Tibial nerve (tissue), 4 donors: Measurements from ENCODE around the gene ZNF613. TPM values are rescaled to one million over a fixed set of nuclear protein-coding genes. Genes with fewer than 3 reads are reported as not detected.
A peak's percentile ranks its signal among the peaks of the same experiment; 100 is the strongest.

Experiments used
- DNase-seq, 2 donors: peaks; one replicate each; pipeline ENCODE4 v3.0.0-alpha.2; 2019; ENCODE audit warnings: low spot score in 2 of 2
- H3K27ac ChIP-seq, 4 donors: fragments of 200-600 bp; sonication (generic) in 3 of 4; one replicate each; pipeline ENCODE4 v1.5.1; 2017 to 2019; ENCODE audit warnings: mild to moderate bottlenecking in 1 of 4
- H3K27me3 ChIP-seq, 2 donors: fragments of 200-600 bp; sonication (generic) in 1 of 2; one replicate each; pipeline versions ENCODE4 v1.5.1 to v1.6.0; 2017 to 2019
- H3K36me3 ChIP-seq, 3 donors: fragments of 200-600 bp; sonication (generic); one replicate each; pipeline ENCODE4 v1.5.1; 2018 to 2019
- H3K4me1 ChIP-seq, 4 donors: fragments of 200-600 bp; sonication (generic) in 3 of 4; one replicate each; pipeline ENCODE4 v1.5.1; 2017 to 2019
- H3K4me3 ChIP-seq, 4 donors: fragments of 200-600 bp; sonication (generic) in 3 of 4; one replicate each; pipeline ENCODE4 v1.5.1; 2017 to 2019; ENCODE audit warnings: mild to moderate bottlenecking in 1 of 4, moderate library complexity in 1 of 4
- H3K9me3 ChIP-seq, 4 donors: fragments of 200-600 bp; sonication (generic) in 3 of 4; one replicate each; pipeline ENCODE4 v1.5.1; 2017 to 2019
- CTCF ChIP-seq, 5 experiments: fragments of 200-600 bp in 3 of 5; fragments of 450-650 bp in 2 of 5; sonication (generic) in 3 of 5; IDR thresholded peaks; one replicate each; pipeline ENCODE4 v1.5.1; 2016 to 2019; ENCODE audit warnings: antibody characterized with exemption in 5 of 5, mild to moderate bottlenecking in 3 of 5, moderate library complexity in 2 of 5
- EP300 ChIP-seq, 2 donors: sonication (generic); formaldehyde crosslinking; IDR thresholded peaks; one replicate each; pipeline ENCODE4 v1.6.1; 2017; ENCODE audit warnings: antibody characterized with exemption in 2 of 2, mild to moderate bottlenecking in 1 of 2
- POLR2A ChIP-seq, 2 donors: fragments of 450-650 bp; IDR thresholded peaks; one replicate each; pipeline ENCODE4 v1.6.1; 2017; ENCODE audit warnings: antibody characterized with exemption in 2 of 2, mild to moderate bottlenecking in 2 of 2, moderate library complexity in 2 of 2
- WGBS, 2 donors: methylation state at CpG; one replicate each; pipeline ENCODE4 v1.1.5; 2018; 5-methylcytosine and 5-hydroxymethylcytosine counted together
- total RNA-seq, 4 donors: library from RNA; depleted of rRNA; stranded (reverse); fragments of >200 nt; gene quantifications; one replicate each; pipeline ENCODE4 v1.1.0, GENCODE V29; 2016

Gene ZNF613
- 1 to 10 TPM; 5.9 to 8.5 (median 7.5) TPM for total RNA-seq

- 0 to 1% methylated on average over 52 of the region's 52 CpGs for WGBS, 2 donors
- Histone ChIP-seq H3K9me3 (peaks cover 0 to 44% (median 6%) of the 10 kb centered on the region in 4 donors), H3K4me1 (peaks cover 0 to 15% (median 3%) of the 10 kb centered on the region in 4 donors), H3K27ac (peak within 1 kb of the TSS; percentile 74 to 86 (median 82)), H3K27me3 (no peaks in the 10 kb centered on the region), H3K36me3 (peaks cover 0 to 33% (median 17%) of the 10 kb centered on the region in 3 donors), H3K4me3 (peak within 1 kb of the TSS; percentile 45 to 88 (median 74))
- DNase-seq, result peak; percentile 48 to 83
- TF ChIP-seq EP300 (IDR thresholded peaks at IDR 0.05), result peak in 1 of 2 donors; percentile 74
- TF ChIP-seq CTCF (IDR thresholded peaks at IDR 0.05), result no peak
- TF ChIP-seq POLR2A (IDR thresholded peaks at IDR 0.05), result no peak
These were observed at the start of gene ZNF613 for GRCh38 chr19:51926784-51927741. ZNF613 (plus strand) TSS chr19:51927472; CDS start chr19:51936221, 8,749 bp downstream.

- WGBS, 2 donors, result 99 to 100% methylated on average over 3 of the region's 3 CpGs
- TF ChIP-seq EP300 (IDR thresholded peaks at IDR 0.05) (no peak), POLR2A (IDR thresholded peaks at IDR 0.05) (no peak), CTCF (IDR thresholded peaks at IDR 0.05) (no peak)
- H3K36me3 ChIP-seq, result peaks cover 0 to 79% (median 25%) of the 10 kb centered on the region in 3 donors
These were observed 44.8 kb upstream of the ZNF613 start for GRCh38 chr19:51882518-51882917.

GRCh38 chr19:51884713-51885112, 42.6 kb upstream of the ZNF613 start:
- TF ChIP-seq POLR2A (IDR thresholded peaks at IDR 0.05), result no peak
- TF ChIP-seq CTCF (IDR thresholded peaks at IDR 0.05), result no peak
- no peak for TF ChIP-seq EP300 (IDR thresholded peaks at IDR 0.05)
- H3K27ac ChIP-seq, result no peak overlapping the region
- WGBS, 2 donors, result 96 to 97% methylated on average over 2 of the region's 2 CpGs
- peaks cover 0 to 71% (median 5%) of the 10 kb centered on the region in 3 donors for H3K36me3 ChIP-seq
- H3K27me3 ChIP-seq, result no peaks in the 10 kb centered on the region
- peaks cover 0 to 75% (median 20%) of the 10 kb centered on the region in 4 donors for H3K9me3 ChIP-seq
- no peak for DNase-seq
- H3K4me3 ChIP-seq, result no peak overlapping the region
- H3K4me1 ChIP-seq, result peaks cover 0 to 17% (median 0%) of the 10 kb centered on the region in 4 donors

More at GRCh38 chr19:51882518-51882917, 44.8 kb upstream of the ZNF613 start:
- H3K4me1 ChIP-seq, result peaks cover 0 to 10% (median 0%) of the 10 kb centered on the region in 4 donors
- no peak overlapping the region for H3K4me3 ChIP-seq
- peaks cover 0 to 75% (median 25%) of the 10 kb centered on the region in 4 donors for H3K9me3 ChIP-seq
- no peak for DNase-seq
- no peaks in the 10 kb centered on the region for H3K27me3 ChIP-seq
- no peak overlapping the region for H3K27ac ChIP-seq

GRCh38 chr19:51887522-51888498, 39.5 kb upstream of the ZNF613 start, which contains the start of gene ZNF577:
ZNF577 (minus strand) TSS chr19:51887951; CDS start chr19:51880382, 7,569 bp downstream.
- peak in 1 of 2 donors; percentile 30 for TF ChIP-seq POLR2A (IDR thresholded peaks at IDR 0.05)
- peak in 1 of 5 experiments; percentile 28 for TF ChIP-seq CTCF (IDR thresholded peaks at IDR 0.05)
- TF ChIP-seq EP300 (IDR thresholded peaks at IDR 0.05), result peak; percentile 75 to 95
- Histone ChIP-seq H3K4me3 (peak within 1 kb of the TSS; percentile 64 to 78 (median 78)), H3K27ac (peak within 1 kb of the TSS; percentile 71 to 88 (median 78)), H3K27me3 (no peaks in the 10 kb centered on the region), H3K36me3 (peaks cover 5 to 71% (median 28%) of the 10 kb centered on the region in 3 donors), H3K4me1 (peaks cover 0 to 17% (median 0%) of the 10 kb centered on the region in 4 donors), H3K9me3 (peaks cover 0 to 76% (median 43%) of the 10 kb centered on the region in 4 donors)
- whole genome bisulfite sequencing, 2 donors, result 1 to 3% methylated on average over 44 to 45 of the region's 56 CpGs
- peak; percentile 75 to 82 for DNase-seq
